Aorta (tissue), 5 donors: ENCODE measurements around the gene ELOVL7. TPM values are rescaled to one million over a fixed set of nuclear protein-coding genes. Genes with fewer than 3 reads are reported as not detected.

ENCODE experiments used
- ATAC-seq: fragments of 200-7000 bp; cut with Tn5 transposase; one replicate; pipeline ENCODE4 v1.9.1; 2022; ENCODE audit warnings: moderate library complexity; ENCODE audit not compliant: low FRiP score
- DNase-seq, 2 donors: peaks; one replicate each; pipeline ENCODE4 v3.0.0-alpha.2; 2020
- H3K27ac ChIP-seq, 2 donors: one replicate each; pipeline ENCODE4 v1.5.1; 2013; ENCODE audit warnings: low read length in 2 of 2, mild to moderate bottlenecking in 2 of 2, moderate library complexity in 2 of 2, control low read depth in 1 of 2, inconsistent platforms in 1 of 2, low read depth in 1 of 2
- H3K27me3 ChIP-seq, 2 donors: one replicate each; pipeline ENCODE4 v1.6.1; 2013; ENCODE audit warnings: control low read depth in 1 of 2, low read length in 1 of 2, mild to moderate bottlenecking in 1 of 2, moderate library complexity in 1 of 2; ENCODE audit not compliant: insufficient read depth in 2 of 2, control insufficient read depth in 1 of 2
- H3K36me3 ChIP-seq, 2 donors: one replicate each; pipeline ENCODE4 v1.6.1; 2013; ENCODE audit warnings: control low read depth in 1 of 2, low read length in 1 of 2, mild to moderate bottlenecking in 1 of 2; ENCODE audit not compliant: insufficient read depth in 2 of 2, control insufficient read depth in 1 of 2
- H3K4me1 ChIP-seq, 2 donors: one replicate each; pipeline ENCODE4 v1.6.1; 2013; ENCODE audit warnings: low read length in 2 of 2, control low read depth in 1 of 2, mild to moderate bottlenecking in 1 of 2, moderate library complexity in 1 of 2; ENCODE audit not compliant: insufficient read depth in 2 of 2, control insufficient read depth in 1 of 2
- H3K4me3 ChIP-seq, 2 donors: one replicate each; pipeline ENCODE4 v1.5.1; 2013; ENCODE audit warnings: low read length in 2 of 2, control low read depth in 1 of 2, mild to moderate bottlenecking in 1 of 2
- H3K9me3 ChIP-seq: one replicate; pipeline ENCODE4 v1.6.1; 2013; ENCODE audit warnings: mild to moderate bottlenecking, low read length; ENCODE audit not compliant: control insufficient read depth
- WGBS, 2 donors: extraction: QIAGEN DNeasy Blood & Tissue Kit; methylation state at CpG; one replicate each; pipeline ENCODE4 v1.1.7; 2013; 5-methylcytosine and 5-hydroxymethylcytosine counted together
- intact Hi-C, 2 donors: fragments of 100-400 bp; cut with DNase I; formaldehyde crosslinking; loops; one replicate each; pipeline versions ENCODE4 v1.14.2 to v1.15.0; 2022
- polyA plus RNA-seq, 2 donors: library from polyadenylated mRNA; stranded (reverse); fragments of 200-250 nt; gene quantifications; one replicate each; pipeline ENCODE4 v1.2.3, GENCODE V29; 2013
- total RNA-seq, 2 donors: library from RNA; stranded (reverse); fragmentation: NEBNext Ultra II Directional; extraction: Animal tissue kit (Norgen Biotek cat#: 25700); gene quantifications; one replicate each; pipeline ENCODE4 v1.2.1, GENCODE V29; 2021
- donor health status: healthy with polysubstance abuse.
- donor health status: Bipolar disorder and iron deficiency.
- donor health status: DM: no; HTN: no; CAD: no.
- donor health status: DM: no; HTN: no; CAD: no.
- donor health status: DM: yes; HTN: yes; CAD: no.

ELOVL7 gene
- total and polyA plus RNA-seq, 4 donors, result 1.5 to 10.5 (median 5.4) TPM; not detected in 1

DNA sequence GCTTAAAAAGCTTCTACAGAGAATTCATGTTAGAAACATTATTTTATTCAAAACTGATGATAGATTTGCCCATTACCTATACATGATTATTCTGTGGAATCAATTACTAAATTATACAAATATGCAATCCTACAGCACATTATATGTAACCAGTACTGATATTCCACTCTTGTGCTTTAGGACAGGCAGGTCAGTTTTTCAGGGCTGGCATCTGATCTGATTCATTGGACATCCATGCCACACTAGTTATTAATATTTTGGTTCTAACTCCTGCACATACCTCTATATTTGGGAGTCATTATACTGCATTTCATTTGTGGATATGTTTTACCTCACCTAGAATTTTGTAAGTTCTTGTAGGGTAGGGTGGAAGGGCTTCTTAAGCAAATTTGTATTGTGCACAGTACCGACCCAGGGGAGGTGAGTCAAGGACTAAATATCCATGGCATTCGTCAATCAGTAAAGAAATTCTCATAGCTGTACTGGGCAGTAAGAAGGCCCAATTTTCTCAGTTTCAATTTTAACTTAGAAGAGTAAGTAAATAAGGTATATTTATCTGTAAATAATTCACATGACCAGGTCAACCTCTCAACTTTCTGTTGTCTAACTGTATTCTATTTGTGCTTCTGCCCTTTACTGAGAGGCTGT, 33.5 kb downstream of the ELOVL7 start:
- Histone ChIP-seq H3K9me3 (no peaks in the 10 kb centered on the region), H3K4me3 (no peak overlapping the region), H3K27me3 (peaks cover 0 to 4% of the 10 kb centered on the region in 2 donors), H3K27ac (no peak overlapping the region), H3K36me3 (no peaks in the 10 kb centered on the region), H3K4me1 (no peaks in the 10 kb centered on the region)
- DNase-seq, result no peak
- 43 to 47% methylated on average over 2 of the region's 2 CpGs for WGBS, 2 donors
- no peak for ATAC-seq
- intact Hi-C loops, result no loop called here

DNA sequence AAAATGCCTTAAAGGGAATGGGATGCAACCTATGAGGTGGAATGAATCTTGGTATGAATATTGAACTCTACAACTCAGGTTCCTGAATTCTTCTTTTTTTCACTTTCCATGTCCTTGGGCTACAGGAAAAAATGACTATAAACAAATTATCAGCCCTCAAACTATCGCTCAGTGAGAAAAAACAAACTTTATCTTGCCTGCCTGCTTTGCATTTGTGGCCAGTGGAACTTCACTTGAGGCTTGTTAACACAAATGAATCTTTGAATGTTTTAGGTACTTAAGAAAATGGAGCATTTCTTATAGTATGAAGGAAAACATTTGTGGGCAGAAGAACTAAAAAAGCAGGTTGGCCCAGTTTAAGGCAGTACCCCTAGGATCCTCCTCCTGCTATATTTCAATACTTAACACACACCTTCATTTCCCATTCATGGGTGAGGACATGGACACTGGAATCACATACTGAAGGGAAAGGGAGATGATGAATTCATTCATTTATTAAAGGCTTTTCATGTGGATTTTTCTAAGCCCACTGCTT, 34.1 kb downstream of the ELOVL7 start:
- WGBS, 2 donors, result 80 to 89% methylated on average over 1 of the region's 1 CpG
- Histone ChIP-seq H3K27ac (no peak overlapping the region), H3K27me3 (peaks cover 0 to 4% of the 10 kb centered on the region in 2 donors), H3K36me3 (no peaks in the 10 kb centered on the region), H3K4me1 (no peaks in the 10 kb centered on the region), H3K9me3 (no peaks in the 10 kb centered on the region), H3K4me3 (no peak overlapping the region)
- DNase-seq, result no peak
- intact Hi-C loops, result no loop called here
- ATAC-seq, result no peak

DNA sequence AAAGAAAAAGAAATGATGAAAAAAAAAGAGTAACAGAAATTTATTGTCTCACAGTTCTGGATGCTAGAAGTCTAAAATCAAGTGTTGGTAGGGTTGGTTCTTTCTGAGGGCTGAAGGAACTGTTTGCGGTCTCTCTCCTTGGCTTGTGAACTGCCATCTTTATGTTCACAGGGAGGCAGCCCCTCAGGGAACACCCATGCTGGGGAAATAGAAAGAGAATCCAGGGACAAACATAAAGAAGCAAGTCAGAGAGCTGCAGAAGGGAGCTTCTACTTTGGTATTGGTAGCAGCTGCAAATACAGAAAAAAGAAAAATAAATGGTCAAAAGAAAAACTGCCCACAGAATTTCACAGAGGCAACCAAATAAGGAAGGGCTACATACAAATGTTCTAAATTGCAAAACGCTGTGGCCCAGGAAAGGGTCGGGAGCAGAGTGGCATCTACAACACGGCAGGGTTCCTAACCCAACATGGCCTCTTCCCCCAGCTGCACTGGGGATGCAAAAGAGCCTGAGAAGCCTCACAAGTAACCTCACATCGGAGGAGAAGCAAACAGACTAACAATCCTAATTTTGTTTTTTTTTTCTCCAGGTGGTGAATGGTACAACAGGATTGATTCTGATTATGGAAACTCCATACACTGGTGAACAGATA, 37.4 kb downstream of the ELOVL7 start:
- intact Hi-C loops, result no loop called here
- no peak overlapping the region for H3K4me3 ChIP-seq
- no peaks in the 10 kb centered on the region for H3K36me3 ChIP-seq
- DNase-seq (no peak), ATAC-seq (no peak)
- H3K9me3 ChIP-seq, result no peaks in the 10 kb centered on the region
- 51 to 58% methylated on average over 5 of the region's 5 CpGs for WGBS, 2 donors
- peaks cover 0 to 4% of the 10 kb centered on the region in 2 donors for H3K27me3 ChIP-seq
- H3K4me1 ChIP-seq, result no peaks in the 10 kb centered on the region
- H3K27ac ChIP-seq, result no peak overlapping the region

DNA sequence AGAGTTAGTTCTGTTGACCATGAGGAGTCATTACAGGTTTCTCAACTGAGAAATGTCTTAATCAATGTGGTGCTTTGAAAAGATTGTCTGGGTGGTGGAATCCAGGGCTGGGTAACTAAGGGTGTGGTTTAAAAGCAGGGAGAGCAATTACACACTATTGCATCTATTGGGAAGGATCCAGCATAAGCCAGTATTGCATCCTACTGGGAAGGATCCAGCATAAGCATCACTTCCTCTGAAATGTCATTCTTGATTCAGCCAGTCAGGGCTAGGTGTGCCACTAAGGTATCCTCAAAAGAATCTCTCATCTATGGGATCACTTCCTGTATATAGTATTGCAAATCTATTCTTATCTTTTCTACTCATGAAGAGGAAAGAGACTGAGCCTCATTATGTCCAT, 38.6 kb downstream of the ELOVL7 start:
- no peaks in the 10 kb centered on the region for H3K4me1 ChIP-seq
- H3K9me3 ChIP-seq, result no peaks in the 10 kb centered on the region
- no peak for DNase-seq
- intact Hi-C loops, result no loop called here
- peaks cover 0 to 4% of the 10 kb centered on the region in 2 donors for H3K27me3 ChIP-seq
- no peak for ATAC-seq
- H3K4me3 ChIP-seq, result no peak overlapping the region
- no peaks in the 10 kb centered on the region for H3K36me3 ChIP-seq
- no peak overlapping the region for H3K27ac ChIP-seq

DNA sequence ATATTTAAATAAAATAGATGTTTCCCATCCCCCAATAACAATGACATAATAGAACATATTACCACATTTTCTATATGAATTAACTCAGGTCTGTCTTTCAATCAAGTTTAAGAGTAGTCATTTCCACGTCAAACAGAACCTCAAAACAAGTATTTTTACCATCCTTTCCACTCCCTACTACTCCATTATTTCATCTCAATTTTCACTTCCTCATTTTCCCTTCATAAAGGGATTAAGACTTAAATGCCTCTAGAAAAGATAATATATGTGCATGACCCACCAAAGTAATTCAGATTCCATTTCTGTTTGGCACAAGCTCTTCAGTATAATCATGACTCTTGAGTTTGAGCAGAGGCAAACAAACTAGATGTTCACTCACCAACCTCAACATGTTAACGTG, 40.4 kb downstream of the ELOVL7 start:
- H3K36me3 ChIP-seq, result no peaks in the 10 kb centered on the region
- no peak overlapping the region for H3K27ac ChIP-seq
- intact Hi-C loops, result no loop called here
- 81 to 87% methylated on average over 2 of the region's 2 CpGs for WGBS, 2 donors
- ATAC-seq (no peak), DNase-seq (no peak)
- no peak overlapping the region for H3K4me3 ChIP-seq
- no peaks in the 10 kb centered on the region for H3K9me3 ChIP-seq
- H3K4me1 ChIP-seq, result no peaks in the 10 kb centered on the region
- peaks cover 0 to 4% of the 10 kb centered on the region in 2 donors for H3K27me3 ChIP-seq

DNA sequence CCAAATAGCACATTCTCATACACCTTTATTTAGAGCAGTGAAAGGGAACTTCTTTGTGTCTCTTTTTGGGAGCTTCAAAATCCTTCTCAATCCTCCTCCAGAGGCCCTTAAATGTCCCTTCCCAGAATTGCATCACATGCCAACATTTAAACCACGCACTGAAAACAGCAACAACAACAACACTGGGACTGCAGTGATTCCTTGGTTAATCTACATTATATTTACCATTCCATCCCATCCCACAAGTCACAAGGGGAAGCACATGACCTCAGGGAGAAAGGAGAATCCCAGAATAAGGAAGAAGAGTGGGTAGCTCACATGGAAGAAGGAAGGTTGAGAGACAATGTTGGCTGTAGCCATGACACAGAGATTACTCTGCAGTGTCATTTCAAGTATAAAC, 41.1 kb downstream of the ELOVL7 start:
- WGBS, 2 donors, result 83 to 87% methylated on average over 1 of the region's 1 CpG
- Histone ChIP-seq H3K36me3 (no peaks in the 10 kb centered on the region), H3K4me3 (no peak overlapping the region), H3K27me3 (peaks cover 0 to 4% of the 10 kb centered on the region in 2 donors), H3K27ac (no peak overlapping the region), H3K9me3 (no peaks in the 10 kb centered on the region), H3K4me1 (no peaks in the 10 kb centered on the region)
- ATAC-seq (no peak), DNase-seq (no peak)
- intact Hi-C loops, result no loop called here

DNA sequence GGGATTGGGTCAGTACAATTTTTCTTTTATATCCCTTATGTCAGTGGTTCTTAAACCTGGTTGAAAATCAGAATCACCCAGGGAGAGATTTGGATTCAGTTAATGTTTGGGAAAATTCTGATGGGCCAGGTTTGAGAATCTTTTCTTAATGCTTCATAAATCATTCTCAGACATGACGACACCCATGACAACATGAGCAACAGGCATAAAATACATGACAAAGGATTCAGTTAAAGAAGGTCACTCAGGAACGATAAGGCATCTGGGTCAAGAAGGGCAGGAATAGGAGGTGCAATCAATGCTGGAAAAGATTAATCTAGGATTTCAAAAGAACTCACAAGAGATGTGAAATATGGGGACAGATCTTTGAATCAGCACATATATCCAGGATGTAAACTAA, 41.8 kb downstream of the ELOVL7 start:
- Histone ChIP-seq H3K27ac (no peak overlapping the region), H3K9me3 (no peaks in the 10 kb centered on the region), H3K27me3 (peaks cover 4% of the 10 kb centered on the region in 2 donors), H3K4me1 (no peaks in the 10 kb centered on the region), H3K4me3 (no peak overlapping the region), H3K36me3 (no peaks in the 10 kb centered on the region)
- DNase-seq, result no peak
- ATAC-seq, result no peak
- WGBS, 2 donors, result 68 to 80% methylated on average over 2 of the region's 2 CpGs
- intact Hi-C loops, result no loop called here

DNA sequence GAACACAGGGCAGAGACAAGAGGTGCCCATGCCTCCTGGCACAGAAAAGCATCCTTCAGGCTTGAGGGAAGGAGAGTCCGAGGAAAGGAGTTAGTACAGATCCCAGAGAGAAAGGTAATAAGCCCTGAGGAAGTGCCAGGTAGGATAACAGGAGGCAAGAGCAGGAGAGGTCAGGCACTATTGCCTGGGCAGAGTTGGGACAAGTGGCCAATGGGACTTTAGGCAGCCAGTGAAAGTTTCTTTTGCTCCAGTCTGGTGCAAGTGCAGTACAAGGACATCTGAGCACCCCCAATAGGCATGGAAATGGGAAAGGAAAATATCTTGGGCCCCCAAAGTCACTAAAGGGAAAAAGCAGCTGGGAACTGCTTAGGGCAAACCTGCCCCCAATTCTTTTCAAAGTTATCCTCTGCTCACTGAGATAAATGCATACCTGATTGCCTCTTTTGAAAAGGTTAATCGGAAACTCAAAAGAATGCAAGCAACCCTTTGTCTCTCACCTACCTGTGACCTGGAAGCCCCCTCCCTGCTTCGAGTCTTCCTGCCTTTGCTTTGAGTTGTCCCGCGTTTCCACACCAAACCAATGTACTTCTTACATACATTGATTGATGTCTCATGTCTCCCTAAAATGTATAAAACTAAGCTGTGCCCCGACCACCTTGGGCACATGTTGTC, 46.5 kb downstream of the ELOVL7 start:
- intact Hi-C loops, result no loop called here
- H3K36me3 ChIP-seq, result no peaks in the 10 kb centered on the region

More for the DNA sequence above, 46.5 kb downstream of the ELOVL7 start:
- H3K27ac ChIP-seq, result no peak overlapping the region
- no peaks in the 10 kb centered on the region for H3K4me1 ChIP-seq
- no peak for DNase-seq
- H3K27me3 ChIP-seq, result peaks cover 0 to 4% of the 10 kb centered on the region in 2 donors
- WGBS, 2 donors, result 17 to 18% methylated on average over 6 of the region's 6 CpGs
- H3K9me3 ChIP-seq, result no peaks in the 10 kb centered on the region
- no peak for ATAC-seq
- H3K4me3 ChIP-seq, result no peak overlapping the region
